HG02885 (cell line): ENCODE measurements around the gene BANP.
"Not testable (repeated sequence)": the region's sequence is repeated elsewhere in the genome, so short reads cannot be mapped to it uniquely, and the experiment has no call there.

ENCODE experiments used
- ATAC-seq: cut with Tn5 transposase; IDR thresholded peaks from one replicate; pipeline ENCODE4 v1.9.1; 2021; ENCODE audit warnings: mild to moderate bottlenecking; ENCODE audit not compliant: unreplicated experiment, poor library complexity

BANP gene

DNA sequence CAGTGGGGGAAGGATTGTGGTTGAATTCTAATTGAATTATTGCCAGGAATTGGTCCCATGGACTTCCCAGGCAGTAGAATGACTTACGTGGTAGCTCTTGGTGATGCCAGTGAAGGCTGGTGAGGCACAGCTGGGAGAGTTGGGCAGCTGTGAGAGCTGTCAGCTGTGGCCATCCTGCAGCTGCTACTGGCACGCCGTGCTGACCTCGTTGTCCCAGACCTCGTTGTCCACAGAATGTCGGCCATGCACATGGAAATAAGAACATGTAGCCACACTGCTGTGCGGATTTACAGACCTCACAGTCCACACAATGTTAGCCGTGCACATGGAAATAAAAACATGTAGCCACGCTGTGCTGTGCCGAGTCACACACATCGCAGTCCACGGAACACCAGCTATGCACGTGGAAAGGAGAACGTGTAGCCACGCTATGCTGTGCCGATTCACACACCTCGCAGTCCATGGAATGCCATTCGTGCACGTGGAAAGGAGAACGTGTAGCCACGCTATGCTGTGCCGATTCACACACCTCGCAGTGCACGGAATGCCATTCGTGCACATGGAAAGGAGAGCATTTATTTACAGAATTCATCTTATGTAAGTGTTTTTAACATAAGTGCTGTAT lies 59.2 kb downstream of the BANP start:
- ATAC-seq, result no peak

DNA sequence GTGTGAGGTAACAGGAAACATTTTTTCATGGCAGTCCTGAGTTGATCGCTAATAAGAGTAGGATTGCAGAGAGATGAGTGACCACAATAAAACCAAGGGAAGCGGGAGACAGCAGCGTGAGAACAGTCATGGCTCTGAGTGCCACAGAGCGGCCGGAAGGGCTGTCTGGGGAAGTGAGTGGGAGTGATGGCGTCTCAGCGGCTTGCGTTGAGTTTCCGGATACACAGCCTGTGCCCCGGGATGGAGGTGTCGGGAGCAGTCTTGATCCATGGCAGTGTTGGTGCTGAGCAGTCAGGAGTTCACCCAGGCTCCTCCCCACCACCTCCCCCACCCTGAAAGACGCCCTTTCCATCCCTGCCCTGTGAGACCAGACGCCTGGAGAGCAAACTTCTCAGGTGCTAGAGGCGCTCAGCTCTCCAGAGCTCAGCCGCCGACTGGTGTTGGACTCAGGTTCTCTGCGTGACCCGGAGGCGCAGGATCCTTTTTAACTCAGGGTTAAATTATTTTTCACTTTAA lies 59.8 kb downstream of the BANP start:
- ATAC-seq, result no peak

DNA sequence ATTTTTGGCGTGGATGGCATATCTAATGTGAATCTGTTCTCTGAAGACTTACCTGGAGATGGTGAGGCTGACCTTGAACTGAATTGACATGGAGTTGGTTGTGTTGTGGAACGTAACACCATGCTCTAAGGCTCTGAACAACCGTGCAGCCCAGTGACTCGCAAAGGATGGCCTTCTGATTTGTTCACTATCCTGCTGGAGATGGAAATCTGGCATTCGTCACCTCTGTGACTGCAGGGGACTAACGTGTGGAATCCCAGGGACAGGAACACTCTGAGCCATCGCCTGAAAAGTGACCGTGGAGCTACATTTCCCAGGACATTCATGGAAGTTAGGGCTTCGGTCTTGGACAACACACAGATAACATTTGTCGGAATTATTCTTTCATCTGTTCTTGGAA lies 61.1 kb downstream of the BANP start:
- ATAC-seq, result no peak

DNA sequence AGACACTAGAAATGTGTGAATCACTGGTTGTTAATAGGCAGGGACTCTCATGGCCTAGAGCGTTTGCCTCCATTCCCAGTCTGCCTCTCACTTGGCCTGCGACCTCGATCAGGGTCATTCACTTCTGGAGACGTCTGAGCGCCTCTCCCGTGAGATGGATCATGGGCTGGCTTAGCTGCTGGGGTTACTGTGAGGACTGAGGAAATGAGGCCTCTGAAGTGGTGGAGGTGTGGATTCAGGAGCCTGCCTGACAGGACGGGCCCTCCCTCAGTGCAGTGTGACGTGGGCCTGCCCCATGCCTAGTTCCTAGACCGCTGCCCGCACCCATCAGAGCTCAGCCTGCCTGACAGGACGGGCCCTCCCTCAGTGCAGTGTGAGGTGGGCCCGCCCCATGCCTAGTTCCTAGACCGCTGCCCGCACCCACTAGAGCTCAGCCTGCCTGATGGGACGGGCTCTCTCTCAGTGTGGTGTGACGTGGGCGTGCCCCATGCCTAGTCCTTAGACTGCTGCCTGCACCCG lies 61.9 kb downstream of the BANP start:
- ATAC-seq, result no peak

DNA sequence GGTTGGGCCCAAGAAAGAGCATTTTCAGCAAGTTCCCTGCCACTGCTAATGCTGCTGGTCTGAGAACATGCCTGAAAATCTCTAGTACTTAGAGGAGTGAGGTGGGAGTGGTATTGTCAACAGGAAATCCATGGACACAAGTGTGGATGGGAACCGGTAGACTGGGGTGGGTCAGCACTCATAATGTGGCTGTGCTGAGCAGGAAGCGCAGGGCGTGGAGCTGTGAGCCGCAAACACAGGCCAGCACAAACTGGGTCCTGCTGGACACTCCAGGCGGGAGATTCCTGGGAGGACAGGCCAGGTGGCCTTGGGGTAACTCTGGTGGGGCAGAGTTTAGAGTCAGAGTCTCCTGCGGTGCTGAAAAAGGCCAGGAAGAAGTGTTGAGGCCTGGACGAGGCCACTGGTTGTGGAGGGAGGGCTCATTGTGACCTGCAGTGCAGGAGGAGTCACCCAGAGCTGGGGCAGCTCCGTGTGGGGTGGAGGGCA lies 62.6 kb downstream of the BANP start:
- no peak for ATAC-seq

DNA sequence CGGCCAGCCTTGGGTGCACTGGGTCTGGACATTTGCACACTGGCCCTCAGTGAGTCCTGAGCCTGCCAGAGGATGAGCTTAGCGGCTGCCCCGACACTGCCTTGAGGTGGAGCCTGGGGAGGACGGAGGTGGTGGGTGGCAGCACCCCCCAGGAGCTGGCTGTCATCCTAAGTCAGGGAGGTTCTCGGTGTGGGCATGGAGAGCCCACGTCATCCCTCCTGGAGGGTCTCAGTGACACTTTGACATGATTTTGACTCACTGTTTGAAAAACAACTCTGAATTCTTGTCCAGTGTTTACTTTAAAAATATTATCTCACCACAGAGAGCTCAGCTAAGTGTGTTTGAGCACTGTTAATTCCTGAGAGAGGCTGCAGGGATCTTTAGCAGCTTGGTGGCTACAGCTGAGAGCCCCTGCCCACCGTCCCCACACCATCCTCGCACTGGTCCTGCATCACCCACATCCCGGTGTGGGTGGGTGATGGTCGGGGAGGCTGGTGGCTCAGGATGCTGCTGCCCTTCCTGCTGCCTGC lies 63.1 kb downstream of the BANP start:
- ATAC-seq, result no peak

DNA sequence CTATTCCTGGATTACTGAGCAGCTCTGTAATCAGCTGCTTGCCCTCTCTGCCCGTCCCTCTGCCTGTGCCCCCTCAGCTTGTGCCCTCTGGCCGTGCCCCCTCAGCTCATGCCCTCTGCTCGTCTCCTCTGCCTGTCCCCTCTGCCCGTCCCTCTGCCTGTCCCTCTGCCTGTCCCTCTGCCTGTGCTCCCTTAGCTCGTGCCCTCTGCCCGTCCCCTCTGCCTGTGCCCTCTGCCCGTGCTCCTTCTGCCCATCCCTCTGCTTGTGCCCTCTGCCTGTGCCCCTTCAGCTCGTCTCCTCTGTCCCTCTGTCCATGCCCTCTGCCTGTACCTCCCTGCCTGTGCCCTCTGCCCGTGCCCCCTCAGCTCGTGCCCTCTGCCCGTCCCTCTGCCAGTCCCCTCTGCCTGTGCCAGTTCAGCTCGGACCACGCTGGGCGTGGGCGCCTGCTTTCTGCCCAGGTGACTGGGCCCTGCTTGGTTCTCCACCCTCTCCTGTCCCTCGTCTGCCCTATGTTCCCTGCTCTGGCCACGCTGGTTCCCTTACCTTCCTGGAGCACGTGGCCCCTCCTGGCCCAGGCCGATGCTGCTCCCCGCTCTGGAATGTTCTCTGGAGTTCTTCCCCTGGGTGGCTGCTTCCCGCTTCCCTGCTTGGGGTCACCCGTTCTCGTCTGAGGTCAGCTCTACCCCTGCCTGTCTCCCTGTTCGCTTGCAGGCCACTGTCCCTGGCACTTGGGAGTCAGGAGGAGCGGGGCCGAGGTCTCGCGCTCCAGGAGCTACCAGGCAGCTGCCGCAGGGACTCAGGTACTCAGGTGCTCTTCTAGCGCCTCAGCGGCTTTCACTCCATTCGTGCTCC lies 63.9 kb downstream of the BANP start:
- no peak for ATAC-seq

DNA sequence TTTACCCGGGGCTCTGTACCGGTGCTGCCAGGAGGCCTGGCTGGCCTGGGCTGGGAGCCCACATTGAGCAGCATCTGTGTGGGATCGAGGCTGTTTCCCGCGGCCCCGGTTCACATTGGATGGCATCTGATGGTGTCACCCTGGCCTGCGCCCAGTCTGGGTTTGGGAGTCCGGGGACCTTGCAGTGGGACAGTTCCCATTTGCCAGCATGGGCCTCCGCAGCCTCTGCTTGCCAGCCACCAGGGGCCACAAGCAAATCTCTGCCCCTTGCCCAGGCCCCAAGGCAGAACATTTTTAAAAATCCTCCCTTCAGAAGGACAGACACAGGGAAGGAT lies 64.5 kb downstream of the BANP start:
- no peak for ATAC-seq

DNA sequence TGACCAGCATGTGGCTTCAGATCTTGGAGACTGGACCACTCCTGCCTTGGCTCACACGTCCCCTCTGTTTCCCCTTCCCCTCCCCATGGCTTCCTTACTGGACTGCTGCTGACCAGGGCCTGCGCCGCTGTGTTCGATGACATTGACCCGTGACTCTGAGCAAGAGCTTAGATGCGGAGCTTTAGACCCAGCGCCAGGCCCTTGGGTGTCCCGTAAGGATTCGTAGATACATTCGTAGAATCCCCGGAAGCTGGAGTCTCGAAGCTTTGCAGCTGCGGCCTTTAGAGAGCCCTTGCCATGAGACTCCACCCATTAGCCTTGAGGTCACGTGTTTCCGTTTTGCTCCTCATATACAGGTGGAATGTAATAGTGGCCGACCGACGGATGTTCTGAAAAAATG lies 65.2 kb downstream of the BANP start:
- ATAC-seq, result not testable (repeated sequence)

DNA sequence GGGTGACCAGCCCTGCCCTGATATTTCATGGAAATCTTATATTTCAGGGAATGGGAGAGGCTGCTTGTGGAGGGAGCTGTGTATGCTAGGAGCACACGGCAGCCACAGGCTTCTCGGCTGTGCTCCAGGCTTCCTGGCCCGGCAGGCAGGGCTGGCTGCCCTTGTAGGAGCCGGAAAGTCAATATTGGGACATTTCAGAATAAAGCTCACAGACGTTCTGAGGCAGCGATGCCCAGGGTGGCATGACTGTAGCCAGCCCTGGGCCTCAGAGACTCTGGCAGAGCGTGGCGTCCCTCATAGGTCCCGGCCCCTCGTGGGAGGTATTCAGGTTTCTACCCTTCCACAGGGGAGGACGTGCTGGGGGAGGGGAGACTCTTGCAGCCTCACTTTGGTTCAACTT lies 65.7 kb downstream of the BANP start:
- ATAC-seq, result no peak

DNA sequence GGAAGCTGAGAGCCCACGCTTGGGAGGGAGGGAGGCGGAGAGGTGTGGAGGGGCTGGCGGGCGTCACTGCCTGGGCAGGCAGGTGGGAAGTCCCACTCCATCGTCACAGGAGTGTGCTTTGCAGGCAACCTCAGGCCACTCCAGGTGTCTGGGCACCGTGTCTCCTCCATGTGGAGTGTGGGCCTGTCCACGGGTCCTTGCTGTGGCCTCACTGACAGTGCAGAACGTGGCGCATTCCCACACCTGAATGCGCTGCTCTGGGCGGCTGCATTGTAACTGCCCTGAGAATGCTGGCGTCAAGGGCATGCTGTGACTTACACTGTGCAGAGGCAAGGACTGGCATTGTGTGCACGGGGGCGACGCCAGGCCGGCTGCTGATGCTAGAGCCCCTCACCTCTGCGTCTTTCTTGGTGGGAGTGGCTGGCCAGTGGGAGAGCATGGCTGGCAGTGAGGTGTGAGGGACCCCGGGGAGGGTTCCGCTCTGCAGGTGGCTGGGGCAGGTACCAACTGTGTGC lies 66.4 kb downstream of the BANP start:
- ATAC-seq, result no peak

DNA sequence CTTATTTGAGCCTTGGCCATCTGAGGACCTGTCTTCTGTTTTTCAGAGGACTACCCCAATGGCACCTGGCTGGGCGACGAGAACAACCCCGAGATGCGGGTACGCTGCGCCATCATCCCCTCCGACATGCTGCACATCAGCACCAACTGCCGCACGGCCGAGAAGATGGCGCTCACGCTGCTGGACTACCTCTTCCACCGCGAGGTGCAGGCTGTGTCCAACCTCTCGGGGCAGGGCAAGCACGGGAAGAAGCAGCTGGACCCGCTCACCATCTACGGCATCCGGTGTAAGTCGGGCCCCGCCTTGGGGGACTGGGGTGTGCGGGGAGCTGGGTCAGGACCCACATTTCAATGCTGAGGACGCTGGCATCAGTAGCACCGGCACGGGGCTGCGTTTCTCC lies 67.1 kb downstream of the BANP start:
- not testable (repeated sequence) for ATAC-seq

DNA sequence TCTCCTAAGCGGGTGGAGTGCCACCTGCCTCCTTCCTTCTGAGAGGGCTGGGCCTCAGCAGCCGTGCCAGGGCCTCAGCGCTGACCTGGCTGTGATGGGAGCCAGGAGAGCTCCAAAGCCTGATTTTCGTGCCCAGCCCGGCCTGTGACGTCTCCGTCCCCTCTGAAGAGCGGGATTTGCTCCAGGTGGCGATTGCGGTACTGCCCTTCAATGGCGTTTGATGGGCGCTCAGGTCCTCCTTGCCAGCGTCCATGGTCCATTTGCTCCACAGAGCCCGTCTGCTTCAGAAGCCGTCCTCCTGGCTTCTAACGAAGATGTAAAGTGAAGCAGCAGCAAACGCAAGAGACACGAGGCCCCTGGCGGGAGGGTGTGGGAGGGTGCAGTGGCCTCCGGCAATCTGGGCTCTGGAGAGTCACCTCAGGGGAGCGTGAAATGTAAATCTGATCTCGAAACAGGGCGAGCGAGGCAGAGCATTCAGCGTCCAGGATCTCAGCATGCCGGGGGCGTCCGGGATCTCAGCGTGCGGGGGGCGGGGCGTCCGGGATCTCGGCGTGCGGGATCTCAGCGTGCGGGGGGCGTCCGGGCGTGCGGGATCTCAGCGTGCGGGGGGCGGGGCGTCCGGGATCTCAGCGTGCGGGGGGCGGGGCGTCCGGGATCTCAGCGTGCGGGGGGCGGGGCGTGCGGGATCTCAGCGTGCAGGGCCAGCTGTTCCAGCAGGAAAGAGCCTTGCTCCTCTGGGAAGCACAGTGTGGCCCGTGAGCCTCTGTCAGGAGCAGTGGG lies 68.0 kb downstream of the BANP start:
- ATAC-seq, result not testable (repeated sequence)

DNA sequence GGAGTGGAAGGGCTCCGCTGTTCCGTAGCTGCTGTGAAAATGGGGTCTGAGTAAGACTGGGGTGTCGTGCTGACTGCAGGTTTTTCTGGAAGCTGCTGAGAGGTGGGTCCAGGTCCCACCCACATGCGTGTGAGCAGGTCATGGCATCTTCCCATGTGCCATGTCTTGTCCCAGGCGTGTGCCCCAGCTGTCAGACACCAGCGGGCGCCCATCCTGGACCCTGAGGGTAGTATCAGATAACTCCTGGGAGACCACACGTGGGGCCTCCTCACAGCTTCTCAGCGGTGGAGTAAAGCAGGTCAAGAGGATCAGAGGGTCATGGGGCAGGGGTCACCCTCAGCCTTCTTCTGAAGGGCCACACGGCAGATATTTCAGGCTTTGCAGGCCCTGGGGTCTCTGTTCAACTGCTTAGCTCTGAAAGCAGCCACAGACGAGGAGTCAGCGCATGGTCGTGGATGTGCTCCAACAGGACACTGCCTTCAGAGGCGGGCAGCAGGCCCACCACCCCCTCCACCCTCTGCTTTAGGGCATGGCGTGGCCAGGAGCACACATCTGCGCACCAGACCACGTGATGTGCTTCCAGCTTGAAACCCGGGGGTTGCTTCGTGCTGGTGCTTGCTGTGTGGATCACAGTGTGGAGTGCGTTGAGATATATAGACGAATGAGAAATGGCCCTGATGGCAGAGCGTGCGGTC lies 68.7 kb downstream of the BANP start:
- ATAC-seq, result no peak

DNA sequence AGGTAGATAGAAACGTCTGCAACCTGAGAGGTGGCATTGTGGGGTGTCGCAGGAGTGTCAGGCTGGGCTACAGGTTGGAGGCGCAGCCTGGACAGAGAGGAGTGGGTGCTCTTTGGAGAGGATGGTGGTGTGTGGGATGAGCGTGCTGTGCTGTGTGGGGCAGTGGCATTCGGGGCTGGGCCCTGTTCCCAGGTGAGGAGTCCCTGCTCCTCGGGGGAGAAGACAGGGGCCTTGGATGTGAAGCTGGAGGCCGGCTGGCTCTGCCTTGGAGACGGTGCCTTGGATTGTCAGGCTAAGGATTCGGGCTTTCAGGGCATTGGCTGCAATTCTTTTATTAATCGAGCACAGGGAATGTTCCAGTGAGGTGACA lies 69.3 kb downstream of the BANP start:
- no peak for ATAC-seq

DNA sequence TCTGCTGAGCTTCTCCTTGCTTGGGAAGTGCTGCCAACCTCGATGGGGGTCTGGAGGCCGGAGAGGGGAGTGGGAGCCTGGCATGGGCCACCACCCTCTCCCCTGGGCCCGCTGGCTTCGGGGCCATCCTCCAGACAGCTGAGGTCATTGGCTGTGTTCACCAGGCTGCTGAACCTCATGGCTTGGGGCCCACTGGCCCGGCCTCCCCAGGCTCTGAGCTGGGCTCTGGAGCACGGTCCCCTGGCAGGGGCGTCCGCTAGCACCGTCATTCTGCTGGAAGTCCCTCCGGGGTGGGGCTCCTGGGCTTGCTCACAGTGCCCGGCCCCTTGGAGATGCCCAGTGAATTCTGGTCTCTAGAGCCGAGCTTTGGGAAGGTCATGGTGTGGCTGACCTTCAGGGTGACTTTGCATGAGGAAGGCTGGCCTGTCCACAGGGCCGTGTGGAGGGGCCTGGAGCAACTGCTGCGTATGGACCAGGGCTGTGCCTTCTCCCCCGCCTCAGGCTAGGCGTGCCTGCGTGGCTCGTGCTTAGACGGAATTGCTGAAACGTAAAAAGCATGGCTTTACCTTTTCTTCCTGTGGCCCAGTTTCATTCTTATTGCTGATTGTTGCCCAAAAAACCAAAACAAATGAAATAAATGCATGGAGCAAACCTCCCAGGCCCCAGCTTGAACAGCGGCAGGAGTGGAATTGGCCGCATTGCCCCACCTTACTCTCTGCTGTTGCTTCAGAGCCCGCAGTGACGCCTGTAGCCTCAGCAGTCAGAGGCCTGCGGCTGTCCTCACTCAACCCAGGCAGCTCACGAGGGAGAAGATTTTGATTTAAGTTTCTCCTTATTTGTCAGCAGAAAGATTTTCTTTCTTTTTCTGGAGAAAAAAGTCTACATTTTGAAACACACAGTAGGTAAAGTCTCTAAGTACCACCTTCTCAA lies 70.1 kb downstream of the BANP start:
- ATAC-seq, result not testable (repeated sequence)

DNA sequence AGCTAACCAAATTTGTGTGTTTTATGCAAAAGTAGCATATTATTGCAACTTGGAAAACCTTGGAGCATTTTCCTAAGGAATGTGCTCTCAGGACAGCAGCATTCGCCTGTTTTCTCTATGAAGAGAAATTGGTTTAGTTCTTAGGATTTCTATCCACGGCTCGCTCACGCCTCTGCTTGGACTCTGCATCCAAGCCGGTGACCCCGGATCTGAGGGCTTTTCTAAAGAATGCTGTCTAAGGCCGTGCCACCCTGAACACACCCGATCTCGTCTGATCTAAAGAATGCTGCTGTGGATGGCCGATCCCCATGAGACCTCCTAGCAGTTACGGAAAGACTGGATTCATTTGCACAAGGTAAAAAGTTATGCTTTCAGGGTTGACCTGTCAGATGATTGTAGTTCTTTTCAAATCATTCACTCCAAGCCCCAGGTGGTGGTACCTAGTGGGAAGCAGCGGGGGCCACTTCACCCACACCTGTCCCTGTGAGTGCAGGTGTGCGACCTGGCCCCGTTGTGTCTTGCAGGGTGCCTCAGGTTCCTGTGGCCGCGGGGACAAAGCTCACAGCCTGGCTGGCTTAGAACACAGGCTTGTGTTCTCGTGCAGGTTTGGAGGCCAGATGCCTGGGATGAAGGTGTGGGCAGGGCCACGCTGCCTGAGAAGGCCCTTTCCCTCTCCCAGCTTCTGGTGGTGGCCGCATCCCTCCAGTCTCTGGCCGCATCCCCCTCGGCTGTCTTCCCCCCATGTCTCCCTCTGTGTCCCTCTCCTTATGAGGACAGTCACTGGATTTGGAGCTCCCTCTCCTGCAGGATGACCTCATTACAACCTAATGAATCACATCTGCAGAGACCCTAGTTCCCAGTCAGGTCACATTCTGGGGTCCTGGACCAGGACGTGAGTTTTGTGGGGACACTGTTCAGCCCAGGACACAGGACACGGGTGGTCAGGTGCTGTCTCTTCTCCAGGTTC lies 71.1 kb downstream of the BANP start:
- ATAC-seq, result no peak

DNA sequence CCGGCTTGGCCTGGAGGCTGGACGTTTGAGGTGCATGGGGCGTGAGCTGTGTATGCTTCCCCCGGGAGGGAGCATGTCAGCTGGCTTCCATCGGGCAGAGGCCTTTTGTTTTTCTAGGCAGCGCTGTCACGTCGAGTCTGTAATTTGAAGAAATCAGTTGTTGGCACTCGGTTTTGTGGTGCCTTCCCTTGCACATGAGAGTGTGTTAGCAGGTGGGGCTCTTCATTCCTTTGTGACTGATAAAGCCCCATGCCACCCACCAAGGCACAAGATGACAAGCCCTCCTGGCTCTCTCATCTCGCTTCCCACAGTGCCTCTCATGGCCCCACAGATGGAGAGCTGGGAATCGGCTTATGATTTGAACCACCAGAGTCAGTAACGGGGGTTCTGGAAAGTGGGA lies 72.1 kb downstream of the BANP start:
- ATAC-seq, result no peak
